ENCODE results near the gene IQCH.

DNA sequence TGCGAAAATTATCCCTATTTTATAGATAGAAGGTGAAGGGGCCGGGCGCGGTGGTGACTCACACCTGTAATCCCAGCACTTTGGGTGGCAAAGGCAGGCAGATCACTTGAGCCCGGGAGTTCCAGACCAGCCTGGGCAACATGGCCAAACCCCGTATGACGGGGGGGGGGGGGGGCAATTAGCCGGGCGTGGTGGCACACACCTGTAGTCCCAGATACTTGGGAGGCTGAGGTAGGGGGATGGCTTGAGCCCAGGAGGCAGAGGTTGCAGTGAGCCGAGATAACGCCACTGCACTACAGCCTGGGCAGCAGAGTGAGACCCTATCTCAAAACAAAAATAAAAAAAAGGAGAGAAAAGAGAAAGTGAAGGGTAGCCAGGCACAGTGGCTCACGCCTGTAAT lies 1.5 kb upstream of the IQCH start:
- TF ChIP-seq, protein P1, sequence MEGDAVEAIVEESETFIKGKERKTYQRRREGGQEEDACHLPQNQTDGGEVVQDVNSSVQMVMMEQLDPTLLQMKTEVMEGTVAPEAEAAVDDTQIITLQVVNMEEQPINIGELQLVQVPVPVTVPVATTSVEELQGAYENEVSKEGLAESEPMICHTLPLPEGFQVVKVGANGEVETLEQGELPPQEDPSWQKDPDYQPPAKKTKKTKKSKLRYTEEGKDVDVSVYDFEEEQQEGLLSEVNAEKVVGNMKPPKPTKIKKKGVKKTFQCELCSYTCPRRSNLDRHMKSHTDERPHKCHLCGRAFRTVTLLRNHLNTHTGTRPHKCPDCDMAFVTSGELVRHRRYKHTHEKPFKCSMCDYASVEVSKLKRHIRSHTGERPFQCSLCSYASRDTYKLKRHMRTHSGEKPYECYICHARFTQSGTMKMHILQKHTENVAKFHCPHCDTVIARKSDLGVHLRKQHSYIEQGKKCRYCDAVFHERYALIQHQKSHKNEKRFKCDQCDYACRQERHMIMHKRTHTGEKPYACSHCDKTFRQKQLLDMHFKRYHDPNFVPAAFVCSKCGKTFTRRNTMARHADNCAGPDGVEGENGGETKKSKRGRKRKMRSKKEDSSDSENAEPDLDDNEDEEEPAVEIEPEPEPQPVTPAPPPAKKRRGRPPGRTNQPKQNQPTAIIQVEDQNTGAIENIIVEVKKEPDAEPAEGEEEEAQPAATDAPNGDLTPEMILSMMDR (IDR thresholded peaks at IDR 0.05) = no peak
- no peak for TF ChIP-seq POLR2AphosphoS5 (IDR thresholded peaks at IDR 0.05)
- no peak for TF ChIP-seq EP300 (IDR thresholded peaks at IDR 0.05)
- TF ChIP-seq POLR2A (IDR thresholded peaks at IDR 0.05) = no peak
